AG09309 (cell line): Measurements from ENCODE around the gene RNF217.

Source experiments
- DNase-seq: peaks from one replicate; pipeline ENCODE4 v3.0.0-alpha.2; 2010; ENCODE audit warnings: low read depth
- H3K4me3 ChIP-seq: 2 replicates; pipeline ENCODE4 v1.5.1; 2011; ENCODE audit warnings: mild to moderate bottlenecking, low read depth, low read length, moderate library complexity; ENCODE audit not compliant: control insufficient read depth
- CTCF ChIP-seq: IDR thresholded peaks from 2 replicates; pipeline ENCODE4 v1.5.1; 2011; ENCODE audit warnings: mild to moderate bottlenecking, low read depth, low read length, inconsistent platforms; ENCODE audit not compliant: insufficient read depth, control insufficient read depth; ENCODE audit errors: missing control alignments

Gene RNF217

DNA sequence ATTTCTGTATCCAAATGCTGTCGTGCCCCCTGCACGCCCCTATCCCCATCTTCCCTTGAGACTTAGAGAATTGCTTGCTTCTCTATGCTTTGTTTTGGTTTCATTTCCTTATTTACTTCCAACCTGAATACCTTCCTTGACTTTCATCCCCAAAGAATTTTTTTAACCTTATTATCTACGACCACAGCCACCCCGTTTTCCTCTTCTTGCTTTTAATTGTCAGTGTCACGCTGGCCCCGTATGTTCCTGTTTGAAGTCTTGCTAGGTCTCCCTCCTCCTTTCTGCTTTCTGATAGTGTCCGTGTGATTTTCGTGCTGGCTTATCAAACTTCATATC, 40.1 kb downstream of the RNF217 start:
- no peak for DNase-seq
- TF ChIP-seq CTCF: no peak
- H3K4me3 ChIP-seq: no peak overlapping the region

DNA sequence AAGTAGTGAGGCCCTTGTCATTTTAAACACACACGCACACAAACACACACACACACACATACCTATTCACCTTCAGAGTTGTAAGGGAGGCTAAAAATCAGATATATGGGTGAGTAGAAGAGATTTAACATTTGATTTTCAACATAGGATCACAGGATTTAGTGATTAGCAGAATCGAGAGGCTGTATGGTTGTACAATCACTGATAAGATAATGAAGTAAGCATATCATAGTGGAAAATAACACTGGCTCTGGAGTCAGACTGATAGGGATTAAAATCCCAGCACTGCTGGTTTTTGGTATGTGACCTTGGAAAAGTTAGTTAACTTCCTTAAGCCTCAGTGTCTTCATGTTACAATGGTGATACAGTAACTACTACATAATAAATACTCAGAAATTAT, 40.8 kb downstream of the RNF217 start:
- TF ChIP-seq CTCF: no peak
- no peak for DNase-seq
- H3K4me3 ChIP-seq: no peak overlapping the region

- TF ChIP-seq CTCF: no peak
- no peak overlapping the region for H3K4me3 ChIP-seq
- no peak for DNase-seq
These were observed 42.0 kb downstream of the RNF217 start for GRCh38 chr6:125004198-125004597.

GRCh38 chr6:125004797-125005595, 42.8 kb downstream of the RNF217 start:
- TF ChIP-seq CTCF: no peak
- DNase-seq: no peak
- no peak overlapping the region for H3K4me3 ChIP-seq

GRCh38 chr6:125008261-125008703, 46.0 kb downstream of the RNF217 start:
- TF ChIP-seq CTCF: no peak
- H3K4me3 ChIP-seq: no peak overlapping the region
- no peak for DNase-seq

DNA sequence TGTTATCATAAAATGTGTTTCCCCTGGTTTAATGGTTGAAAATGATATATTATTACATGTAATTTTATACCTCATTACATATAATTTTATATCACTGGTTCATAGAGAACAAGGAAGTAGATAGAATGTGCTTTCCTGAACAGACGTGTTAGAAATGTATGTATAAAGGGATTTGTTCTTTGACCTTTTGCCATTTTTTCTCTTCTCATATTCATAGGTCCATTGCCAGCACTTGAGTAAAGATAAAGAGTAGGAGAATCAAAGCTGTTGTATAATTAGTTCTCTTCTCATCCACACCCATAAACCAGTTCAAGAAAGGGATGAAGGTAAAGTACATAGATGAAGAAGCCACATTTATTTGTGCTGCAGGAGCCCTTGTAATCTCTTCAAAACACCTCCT, 46.7 kb downstream of the RNF217 start:
- no peak for DNase-seq

More for the DNA sequence above, 46.7 kb downstream of the RNF217 start:
- no peak for TF ChIP-seq CTCF
- no peak overlapping the region for H3K4me3 ChIP-seq
